ENCODE data around the gene ELF1.
"Not testable (repeated sequence)": the region's sequence is repeated elsewhere in the genome, so short reads cannot be mapped to it uniquely, and the experiment has no call there.

ELF1 gene

GRCh38 chr13:40980461-40980860 is 38.7 kb downstream of the ELF1 start:
- no peak for DNase-seq

GRCh38 chr13:40979232-40979631 is 39.9 kb downstream of the ELF1 start:
- no peak for DNase-seq

- not testable (repeated sequence) for DNase-seq
Observed at GRCh38 chr13:40978109-40978508, 41.0 kb downstream of the ELF1 start.

GRCh38 chr13:40975441-40975840 is 43.7 kb downstream of the ELF1 start:
- DNase-seq: no peak

- DNase-seq: no peak
Observed at GRCh38 chr13:40974460-40975407, 44.4 kb downstream of the ELF1 start.

- DNase-seq: no peak
Observed at GRCh38 chr13:40973409-40973808, 45.7 kb downstream of the ELF1 start.

GRCh38 chr13:40971321-40971720 is 47.8 kb downstream of the ELF1 start:
- DNase-seq: no peak

GRCh38 chr13:40970803-40971202 is 48.3 kb downstream of the ELF1 start:
- no peak for DNase-seq

GRCh38 chr13:40969169-40969901 is 49.8 kb downstream of the ELF1 start:
- no peak for DNase-seq

GRCh38 chr13:40968416-40969000 is 50.6 kb downstream of the ELF1 start:
- DNase-seq: no peak

GRCh38 chr13:40966298-40966697 is 52.8 kb downstream of the ELF1 start:
- DNase-seq: no peak

GRCh38 chr13:40963927-40964326 is 55.2 kb downstream of the ELF1 start:
- DNase-seq: no peak

- no peak for DNase-seq
Observed at GRCh38 chr13:40961826-40962225, 57.3 kb downstream of the ELF1 start.

- DNase-seq: no peak
Observed at GRCh38 chr13:40961214-40961613, 57.9 kb downstream of the ELF1 start.

- no peak for DNase-seq
Observed at GRCh38 chr13:40960716-40961115, 58.4 kb downstream of the ELF1 start.

GRCh38 chr13:40958655-40959054 is 60.5 kb downstream of the ELF1 start:
- DNase-seq: no peak

- no peak for DNase-seq
Observed at GRCh38 chr13:40946485-40946884, 72.6 kb downstream of the ELF1 start.

- DNase-seq: no peak
Observed at GRCh38 chr13:40943073-40943472, 76.0 kb downstream of the ELF1 start.

- DNase-seq: no peak
Observed at GRCh38 chr13:40941581-40941980, 77.5 kb downstream of the ELF1 start.

- DNase-seq: no peak
Observed at GRCh38 chr13:40940841-40941240, 78.3 kb downstream of the ELF1 start.

- no peak for DNase-seq
Observed at GRCh38 chr13:40933508-40934204, 85.5 kb downstream of the ELF1 start.

- DNase-seq: no peak
Observed at GRCh38 chr13:40932252-40932651, 86.9 kb downstream of the ELF1 start.

- no peak for DNase-seq
Observed at GRCh38 chr13:40931719-40932118, 87.4 kb downstream of the ELF1 start.

Data from hippocampal formation (tissue), 2 donors.